Esophagus muscularis mucosa (tissue), 3 donors: Measurements from ENCODE around the gene PRLR.

Experiments used
- POLR2AphosphoS5 ChIP-seq, 2 donors: sonication (generic); formaldehyde crosslinking; IDR thresholded peaks; one replicate each; pipeline ENCODE4 v1.6.1; 2017; ENCODE audit warnings: antibody characterized with exemption in 2 of 2
- TF ChIP-seq, protein P1 (sequence below), 3 experiments: fragments of 200-600 bp in 2 of 3; fragments of 450-650 bp in 1 of 3; sonication (generic) in 2 of 3; IDR thresholded peaks; one replicate each; pipeline ENCODE4 v1.5.1; 2017 to 2019; ENCODE audit warnings: antibody characterized with exemption in 3 of 3, mild to moderate bottlenecking in 2 of 3, moderate library complexity in 1 of 3

- TF ChIP-seq, protein P1, sequence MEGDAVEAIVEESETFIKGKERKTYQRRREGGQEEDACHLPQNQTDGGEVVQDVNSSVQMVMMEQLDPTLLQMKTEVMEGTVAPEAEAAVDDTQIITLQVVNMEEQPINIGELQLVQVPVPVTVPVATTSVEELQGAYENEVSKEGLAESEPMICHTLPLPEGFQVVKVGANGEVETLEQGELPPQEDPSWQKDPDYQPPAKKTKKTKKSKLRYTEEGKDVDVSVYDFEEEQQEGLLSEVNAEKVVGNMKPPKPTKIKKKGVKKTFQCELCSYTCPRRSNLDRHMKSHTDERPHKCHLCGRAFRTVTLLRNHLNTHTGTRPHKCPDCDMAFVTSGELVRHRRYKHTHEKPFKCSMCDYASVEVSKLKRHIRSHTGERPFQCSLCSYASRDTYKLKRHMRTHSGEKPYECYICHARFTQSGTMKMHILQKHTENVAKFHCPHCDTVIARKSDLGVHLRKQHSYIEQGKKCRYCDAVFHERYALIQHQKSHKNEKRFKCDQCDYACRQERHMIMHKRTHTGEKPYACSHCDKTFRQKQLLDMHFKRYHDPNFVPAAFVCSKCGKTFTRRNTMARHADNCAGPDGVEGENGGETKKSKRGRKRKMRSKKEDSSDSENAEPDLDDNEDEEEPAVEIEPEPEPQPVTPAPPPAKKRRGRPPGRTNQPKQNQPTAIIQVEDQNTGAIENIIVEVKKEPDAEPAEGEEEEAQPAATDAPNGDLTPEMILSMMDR (IDR thresholded peaks at IDR 0.05): no peak
- TF ChIP-seq POLR2AphosphoS5 (IDR thresholded peaks at IDR 0.05): no peak
Measured at GRCh38 chr5:35252963-35253362, 22.7 kb upstream of the PRLR start.
